PC-3 (cell line): Measurements from ENCODE around the gene GABRD. TPM values are rescaled to one million over a fixed set of nuclear protein-coding genes. Genes with fewer than 3 reads are reported as not detected.

Source experiments
- ATAC-seq: fragments of 200-7000 bp; cut with Tn5 transposase; 2 replicates; pipeline ENCODE4 v1.9.1; 2020; ENCODE audit warnings: mild to moderate bottlenecking, moderate library complexity
- BruUV-seq: library from RNA; stranded (reverse); fragments of 400-500 nt; replicated peaks from 2 replicates; lab custom pipeline; 2021; lab: Mats Ljungman, UMichigan
- CTCF ChIA-PET: fragments of 300-600 bp; sonication (Branson Sonifier 250); formaldehyde crosslinking; loops from one replicate; lab custom pipeline; 2022; ENCODE audit warnings: antibody characterized with exemption; lab: Charles Lee
- POLR2A ChIA-PET: fragments of 300-600 bp; sonication (Branson Sonifier 250); formaldehyde crosslinking; loops from one replicate; lab custom pipeline; 2022; ENCODE audit warnings: antibody characterized with exemption; ENCODE audit not compliant: unreplicated experiment; lab: Charles Lee
- DNase-seq: peaks from one replicate; pipeline ENCODE4 v3.0.0-alpha.2; 2015
- H2AFZ ChIP-seq: fragments of 300-600 bp; sonication (generic); 2 replicates; pipeline ENCODE4 v1.6.0; 2016; ENCODE audit warnings: antibody characterized with exemption, low read length
- H3F3A ChIP-seq: fragments of 300-600 bp; sonication (generic); one replicate; pipeline ENCODE4 v1.6.0; 2017; ENCODE audit warnings: antibody characterized with exemption, low read length, control low read depth, mild to moderate bottlenecking; ENCODE audit not compliant: unreplicated experiment
- H3K27ac ChIP-seq: fragments of 300-600 bp; sonication (generic); 2 replicates; pipeline ENCODE4 v1.5.1; 2016; ENCODE audit warnings: mild to moderate bottlenecking, low read length
- H3K27me3 ChIP-seq: fragments of 300-600 bp; sonication (generic); 2 replicates; pipeline ENCODE4 v1.6.1; 2016; ENCODE audit warnings: low read length, mixed read lengths
- H3K36me3 ChIP-seq: fragments of 300-600 bp; sonication (generic); 2 replicates; pipeline ENCODE4 v1.6.1; 2016; ENCODE audit warnings: low read depth, mixed run types, low read length, mixed read lengths
- H3K4me1 ChIP-seq: fragments of 300-600 bp; sonication (generic); 2 replicates; pipeline ENCODE4 v1.5.1; 2016; ENCODE audit warnings: low read length; ENCODE audit not compliant: insufficient read depth
- H3K4me2 ChIP-seq: fragments of 300-600 bp; sonication (generic); 2 replicates; pipeline ENCODE4 v1.6.0; 2016; ENCODE audit warnings: low read length
- H3K4me3 ChIP-seq: fragments of 300-600 bp; sonication (generic); 2 replicates; pipeline ENCODE4 v1.5.1; 2016; ENCODE audit warnings: mild to moderate bottlenecking, low read length, mixed read lengths
- H3K79me2 ChIP-seq: fragments of 300-600 bp; sonication (generic); 2 replicates; pipeline ENCODE4 v1.6.1; 2017; ENCODE audit warnings: low read length, mixed read lengths
- H3K9ac ChIP-seq: fragments of 300-600 bp; sonication (generic); 2 replicates; pipeline ENCODE4 v1.6.0; 2016; ENCODE audit warnings: mild to moderate bottlenecking, low read length
- H3K9me2 ChIP-seq: fragments of 300-600 bp; sonication (generic); replicated peaks from 2 replicates; pipeline ENCODE4 v1.6.1; 2016; ENCODE audit warnings: mixed run types, low read length, mixed read lengths
- H3K9me3 ChIP-seq: fragments of 300-600 bp; sonication (generic); 2 replicates; pipeline ENCODE4 v1.6.1; 2016; ENCODE audit warnings: low read length, mixed read lengths
- H4K20me1 ChIP-seq: fragments of 300-600 bp; sonication (generic); 2 replicates; pipeline ENCODE4 v1.6.1; 2016; ENCODE audit warnings: low read length, mixed read lengths
- EZH2 ChIP-seq: fragments of 300-600 bp; sonication (generic); IDR thresholded peaks from one replicate; pipeline ENCODE4 v1.6.1; 2017; ENCODE audit warnings: antibody characterized with exemption, mild to moderate bottlenecking, low read length; ENCODE audit not compliant: unreplicated experiment
- EZH2phosphoT487 ChIP-seq: fragments of 300-600 bp; sonication (generic); IDR thresholded peaks from 2 replicates; pipeline ENCODE4 v1.6.1; 2018; ENCODE audit warnings: mild to moderate bottlenecking, antibody characterized with exemption, low read length, borderline replicate concordance
- intact Hi-C: fragments of 100-400 bp; cut with micrococcal nuclease; formaldehyde crosslinking; loops from 2 replicates; pipeline ENCODE4 v1.9.0; 2023
- total RNA-seq: library from RNA; depleted of rRNA; stranded (reverse); fragments of >200 nt; gene quantifications from 2 replicates; pipeline ENCODE4 v1.2.3, GENCODE V29; 2014
- TF ChIP-seq, protein P1 (sequence below): fragments of 300-600 bp; sonication (generic); conservative IDR thresholded peaks from 2 replicates; pipeline ENCODE4 v1.5.1; 2017; ENCODE audit warnings: antibody characterized with exemption, low read depth, mild to moderate bottlenecking, low read length

GABRD gene
- total RNA-seq, 1 experiment from 2014 or later: not detected

DNA sequence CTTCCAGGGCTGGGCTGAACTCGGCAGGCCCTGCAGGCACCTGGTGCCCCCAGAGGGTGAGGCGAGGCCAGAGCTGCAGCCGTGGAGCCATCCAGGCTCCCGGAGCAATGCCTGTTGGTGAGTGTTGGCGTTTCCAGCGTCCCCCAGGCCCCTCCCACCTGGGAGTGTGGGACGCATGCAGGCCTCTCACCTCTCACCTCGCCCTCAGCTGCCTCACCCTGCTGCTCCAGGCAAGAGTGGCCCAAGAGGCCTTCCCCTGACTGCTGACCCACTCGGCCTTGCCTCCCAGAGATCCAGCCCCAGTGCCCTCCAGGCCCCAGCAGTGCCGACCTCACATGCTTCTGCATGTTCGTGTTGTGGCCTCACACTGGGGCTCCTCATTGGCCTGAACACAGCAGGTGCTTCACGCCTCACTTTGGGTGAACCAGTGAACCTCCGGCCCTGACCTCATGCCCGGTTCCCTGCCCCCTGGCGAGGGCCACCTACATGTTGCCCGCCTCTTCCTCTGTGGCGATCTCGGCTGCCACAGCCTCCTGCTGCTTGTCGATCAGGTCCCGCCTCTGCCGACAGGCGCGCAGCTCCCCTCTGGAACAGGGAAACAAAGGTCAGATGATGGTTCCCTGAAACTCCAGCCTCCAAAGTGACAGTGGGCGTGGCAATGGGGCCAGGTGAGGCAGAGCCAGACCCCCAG is 32.5 kb upstream of the GABRD start:
- CTCF ChIA-PET: no interaction called here
- Histone ChIP-seq H3K4me1 (no peaks in the 10 kb centered on the region), H2AFZ (no peak overlapping the region), H3K27me3 (no peaks in the 10 kb centered on the region), H4K20me1 (no peaks in the 10 kb centered on the region), H3K9ac (no peak overlapping the region), H3K9me2 (no peaks in the 10 kb centered on the region), H3K27ac (no peak overlapping the region), H3K4me3 (no peak overlapping the region), H3K9me3 (no peaks in the 10 kb centered on the region), H3K79me2 (no peaks in the 10 kb centered on the region), H3F3A (no peaks in the 10 kb centered on the region), H3K4me2 (no peak overlapping the region), H3K36me3 (no peaks in the 10 kb centered on the region)
- TF ChIP-seq, protein P1, sequence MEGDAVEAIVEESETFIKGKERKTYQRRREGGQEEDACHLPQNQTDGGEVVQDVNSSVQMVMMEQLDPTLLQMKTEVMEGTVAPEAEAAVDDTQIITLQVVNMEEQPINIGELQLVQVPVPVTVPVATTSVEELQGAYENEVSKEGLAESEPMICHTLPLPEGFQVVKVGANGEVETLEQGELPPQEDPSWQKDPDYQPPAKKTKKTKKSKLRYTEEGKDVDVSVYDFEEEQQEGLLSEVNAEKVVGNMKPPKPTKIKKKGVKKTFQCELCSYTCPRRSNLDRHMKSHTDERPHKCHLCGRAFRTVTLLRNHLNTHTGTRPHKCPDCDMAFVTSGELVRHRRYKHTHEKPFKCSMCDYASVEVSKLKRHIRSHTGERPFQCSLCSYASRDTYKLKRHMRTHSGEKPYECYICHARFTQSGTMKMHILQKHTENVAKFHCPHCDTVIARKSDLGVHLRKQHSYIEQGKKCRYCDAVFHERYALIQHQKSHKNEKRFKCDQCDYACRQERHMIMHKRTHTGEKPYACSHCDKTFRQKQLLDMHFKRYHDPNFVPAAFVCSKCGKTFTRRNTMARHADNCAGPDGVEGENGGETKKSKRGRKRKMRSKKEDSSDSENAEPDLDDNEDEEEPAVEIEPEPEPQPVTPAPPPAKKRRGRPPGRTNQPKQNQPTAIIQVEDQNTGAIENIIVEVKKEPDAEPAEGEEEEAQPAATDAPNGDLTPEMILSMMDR: no peak
- TF ChIP-seq EZH2 (no peak), EZH2phosphoT487 (no peak)
- ATAC-seq (no peak), DNase-seq (no peak)
- POLR2A ChIA-PET: no interaction called here
- intact Hi-C loops: no loop called here
- no TSS peak for BruUV-seq

DNA sequence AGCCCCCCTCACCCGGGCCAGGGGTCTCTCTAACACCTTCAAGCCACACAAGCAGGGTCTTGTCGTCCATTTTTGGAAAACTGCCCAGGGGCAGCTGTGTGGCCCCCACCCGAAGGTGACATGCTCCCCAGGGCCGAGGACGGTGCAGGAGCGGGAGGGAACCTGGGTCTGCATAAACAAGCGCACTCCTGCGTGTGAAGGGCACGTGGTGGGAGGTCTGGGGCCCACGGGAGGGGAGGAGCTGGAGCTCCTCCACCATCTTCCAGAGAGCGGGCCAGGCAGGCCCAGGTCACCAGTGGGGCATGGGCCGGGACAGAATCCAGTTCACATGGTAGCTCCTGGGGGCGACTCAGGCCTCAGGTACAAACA is 32.0 kb upstream of the GABRD start:
- TF ChIP-seq, protein P1: no peak
- no peak for TF ChIP-seq EZH2
- TF ChIP-seq EZH2phosphoT487: no peak
- no peak overlapping the region for H3K4me3 ChIP-seq
- H3K9ac ChIP-seq: no peak overlapping the region
- H3K4me2 ChIP-seq: no peak overlapping the region
- CTCF ChIA-PET: no interaction called here
- no peaks in the 10 kb centered on the region for H3F3A ChIP-seq
- intact Hi-C loops: no loop called here
- no peaks in the 10 kb centered on the region for H3K9me2 ChIP-seq
- H3K9me3 ChIP-seq: no peaks in the 10 kb centered on the region
- H3K36me3 ChIP-seq: no peaks in the 10 kb centered on the region
- no peaks in the 10 kb centered on the region for H4K20me1 ChIP-seq
- H3K27me3 ChIP-seq: no peaks in the 10 kb centered on the region
- no TSS peak for BruUV-seq
- DNase-seq: no peak
- H2AFZ ChIP-seq: no peak overlapping the region
- POLR2A ChIA-PET: no interaction called here
- no peak overlapping the region for H3K27ac ChIP-seq
- no peak for ATAC-seq
- H3K4me1 ChIP-seq: no peaks in the 10 kb centered on the region
- no peaks in the 10 kb centered on the region for H3K79me2 ChIP-seq
